SK-N-MC (cell line): Measurements from ENCODE around the gene COQ5.
"Not testable (repeated sequence)": the region's sequence is repeated elsewhere in the genome, so short reads cannot be mapped to it uniquely, and the experiment has no call there.

ENCODE experiments used
- DNase-seq: peaks from one replicate; pipeline ENCODE4 v3.0.0-alpha.2; 2011; ENCODE audit warnings: low read depth, low spot score
- H3K27ac ChIP-seq: fragments of 200-600 bp; sonication (generic); 2 replicates; pipeline ENCODE4 v1.5.1; 2016; ENCODE audit warnings: mixed run types
- H3K36me3 ChIP-seq: fragments of 200-600 bp; sonication (generic); 2 replicates; pipeline ENCODE4 v1.6.1; 2017; ENCODE audit warnings: antibody characterized with exemption, low read length, mixed read lengths; ENCODE audit not compliant: insufficient read depth
- H3K4me3 ChIP-seq: fragments of 200-600 bp; sonication (generic); 2 replicates; pipeline ENCODE4 v1.5.1; 2016
- H3K9ac ChIP-seq: fragments of 200-600 bp; sonication (generic); 2 replicates; pipeline ENCODE4 v1.8.0; 2017; ENCODE audit warnings: mixed run types, mixed read lengths; ENCODE audit not compliant: insufficient read length
- H3K9me3 ChIP-seq: fragments of 200-600 bp; sonication (generic); 2 replicates; pipeline ENCODE4 v1.6.1; 2017; ENCODE audit warnings: low read depth, mild to moderate bottlenecking, antibody characterized with exemption, low read length, moderate library complexity, mixed read lengths
- EZH2 ChIP-seq: fragments of 200-600 bp; sonication (generic); IDR thresholded peaks from one replicate; pipeline ENCODE4 v1.6.1; 2017; ENCODE audit warnings: antibody characterized with exemption
- FOXP2 ChIP-seq: optimal IDR thresholded peaks from 2 replicates; pipeline ENCODE3; 2011; ENCODE audit warnings: mild to moderate bottlenecking, moderate library complexity; ENCODE audit not compliant: insufficient read depth; ENCODE audit errors: extremely low read length, control extremely low read depth
- POLR2AphosphoS5 ChIP-seq: IDR thresholded peaks from 2 replicates; pipeline ENCODE4 v1.6.1; 2012; ENCODE audit warnings: mild to moderate bottlenecking, low read depth, low read length, borderline replicate concordance

Gene COQ5

DNA sequence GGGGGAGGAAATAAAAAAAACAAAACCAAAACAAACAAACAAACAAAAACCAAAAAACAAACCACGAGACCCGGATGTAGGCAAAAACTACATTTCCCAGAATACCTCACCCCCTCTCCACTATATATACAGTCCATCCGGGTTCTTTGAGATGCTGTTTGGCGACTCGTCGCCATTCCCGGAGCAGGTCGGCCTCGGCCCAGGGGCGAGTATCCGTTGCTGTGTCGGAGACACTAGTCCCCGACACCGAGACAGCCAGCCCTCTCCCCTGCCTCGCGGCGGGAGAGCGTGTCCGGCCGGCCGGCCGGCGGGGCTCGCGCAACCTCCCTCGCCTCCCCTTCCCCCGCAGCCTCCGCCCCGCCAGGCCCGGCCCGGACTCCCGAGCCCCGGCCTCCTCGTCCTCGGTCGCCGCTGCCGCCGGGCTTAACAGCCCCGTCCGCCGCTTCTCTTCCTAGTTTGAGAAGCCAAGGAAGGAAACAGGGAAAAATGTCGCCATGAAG, 5.3 kb upstream of the COQ5 start, which contains the start of gene RNF10:
RNF10 (plus strand) TSS at position 154 of the 500 bp plus-strand sequence. CDS start 456 bp downstream, outside the sequence.
- Histone ChIP-seq H3K9ac (peak within 1 kb of the TSS; percentile 91), H3K4me3 (peak within 1 kb of the TSS; percentile 78), H3K27ac (peak within 1 kb of the TSS; percentile 45; the same call in 1 of the 2 replicates), H3K9me3 (no peaks in the 10 kb centered on the region), H3K36me3 (peaks cover 30% of the 10 kb centered on the region)
- peak; percentile 84 for DNase-seq
- TF ChIP-seq FOXP2 (peak; percentile 94), POLR2AphosphoS5 (peak; percentile 96), EZH2 (no peak)

DNA sequence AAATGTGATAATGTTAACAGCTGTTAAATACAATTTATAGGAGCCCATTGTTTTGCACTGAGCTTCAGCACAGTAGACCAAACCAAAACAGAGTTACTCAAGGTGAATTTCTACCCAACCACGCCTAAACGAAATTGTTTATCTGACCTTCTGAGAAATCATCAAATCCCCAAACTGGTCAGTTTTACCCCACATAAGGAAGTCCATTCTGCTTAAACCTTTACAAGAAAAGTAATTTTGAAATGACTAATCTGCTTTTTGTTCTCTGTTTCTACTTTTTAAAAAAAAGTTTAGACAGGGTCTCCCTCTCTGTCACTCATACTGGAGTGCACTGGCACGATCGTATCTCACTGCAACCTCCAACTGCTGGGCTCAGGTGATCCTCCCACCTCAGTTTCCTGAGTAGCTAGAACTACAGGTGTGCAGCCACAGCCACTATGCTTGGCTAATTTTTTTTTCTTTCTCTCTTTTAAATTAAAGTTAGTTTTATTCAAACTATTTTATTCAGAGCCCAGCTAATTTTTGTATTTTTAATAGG, 3.8 kb upstream of the COQ5 start:
- Histone ChIP-seq H3K27ac (0 out of 2 replicates have a peak overlapping the region, but pooled peaks have one; percentile 23), H3K9ac (no peak overlapping the region), H3K4me3 (no peak overlapping the region), H3K36me3 (peaks cover 18% of the 10 kb centered on the region; the same call in 1 of the 2 replicates), H3K9me3 (no peaks in the 10 kb centered on the region)
- DNase-seq, result no peak
- TF ChIP-seq FOXP2, result no peak
- no peak for TF ChIP-seq EZH2
- no peak for TF ChIP-seq POLR2AphosphoS5

DNA sequence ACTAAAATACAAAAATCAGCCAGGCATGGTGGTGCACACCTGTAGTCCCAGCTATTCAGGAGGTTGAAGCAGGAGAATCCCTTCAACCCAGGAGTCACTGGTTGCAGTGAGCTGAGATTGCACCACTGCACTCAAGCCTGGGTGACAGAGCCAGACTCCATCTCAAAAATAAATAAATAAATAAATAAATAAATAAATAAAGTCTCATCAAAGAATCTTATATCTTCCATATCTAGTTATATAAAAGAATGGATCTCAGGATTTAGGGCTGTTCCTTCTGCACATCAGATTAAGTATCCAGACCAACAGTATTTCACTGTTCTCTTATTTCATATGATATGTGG, 1.4 kb upstream of the COQ5 start:
- not testable (repeated sequence) for DNase-seq, H3K27ac ChIP-seq, H3K9ac ChIP-seq, H3K9me3 ChIP-seq, H3K4me3 ChIP-seq, H3K36me3 ChIP-seq

DNA sequence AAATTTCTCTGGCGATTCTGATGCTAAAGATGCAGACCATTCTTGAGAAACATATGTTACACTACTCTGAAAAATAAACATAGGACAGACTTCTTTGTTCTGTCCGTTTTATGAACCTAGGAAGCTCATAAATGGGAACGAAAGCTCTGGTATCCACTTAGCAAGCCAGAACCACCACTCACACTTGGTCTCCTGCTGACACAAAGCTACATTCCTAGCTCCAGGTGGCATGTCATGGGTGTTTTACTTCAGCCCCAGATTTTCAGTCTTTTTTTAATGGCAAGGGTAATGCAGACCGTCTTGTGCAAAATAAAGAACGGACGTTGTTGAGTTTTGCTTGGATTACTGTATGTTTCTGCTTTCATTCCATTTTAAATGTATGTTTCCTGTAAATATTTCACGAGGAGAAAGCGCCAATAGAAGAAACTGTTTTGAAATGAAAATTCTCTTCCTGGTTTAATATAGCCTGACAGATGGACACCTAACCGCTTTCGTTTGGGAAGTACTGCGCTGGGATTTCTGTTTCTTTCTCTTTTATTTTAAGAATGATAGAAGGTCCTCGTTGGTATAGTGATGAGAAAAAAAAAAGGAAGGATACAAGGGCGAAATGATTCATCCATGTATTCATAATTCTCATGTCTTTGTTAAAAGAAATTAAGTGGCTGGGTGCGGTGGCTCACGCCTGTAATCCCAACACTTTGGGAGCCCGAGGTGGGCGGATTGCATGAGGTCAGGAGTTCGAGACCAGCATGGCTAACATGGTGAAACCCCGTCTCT, 871 bp upstream of the COQ5 start:
- no peaks in the 10 kb centered on the region for H3K36me3 ChIP-seq
- H3K27ac ChIP-seq, result peak overlapping the region; percentile 91
- peak overlapping the region; percentile 99 for H3K4me3 ChIP-seq
- no peak for DNase-seq
- no peak for TF ChIP-seq FOXP2
- TF ChIP-seq EZH2, result no peak
- no peak for TF ChIP-seq POLR2AphosphoS5
- peak overlapping the region; percentile 97 for H3K9ac ChIP-seq
- H3K9me3 ChIP-seq, result no peaks in the 10 kb centered on the region

DNA sequence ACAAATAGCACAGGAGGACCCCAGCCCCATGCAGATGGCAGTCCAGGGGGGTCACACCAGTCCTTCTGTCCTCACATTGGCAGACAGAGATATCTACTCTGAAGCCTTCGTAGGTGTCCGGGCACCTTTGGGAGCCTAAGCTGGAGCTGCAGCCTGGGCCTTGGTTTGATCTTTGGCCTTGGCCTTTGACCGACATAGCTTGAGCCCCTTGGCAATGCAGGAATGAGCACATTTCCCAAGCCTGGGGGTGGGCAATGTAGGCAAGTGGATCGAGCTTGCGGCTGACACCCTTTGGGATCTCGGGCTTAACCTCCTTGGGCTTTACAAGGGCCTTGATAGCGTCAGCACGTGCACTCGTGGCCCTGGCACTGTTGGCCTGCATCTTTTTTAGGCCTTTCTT, 6.4 kb downstream of the COQ5 start:
- Histone ChIP-seq H3K36me3 (peaks cover 2% of the 10 kb centered on the region; the same call in 1 of the 2 replicates), H3K9me3 (no peaks in the 10 kb centered on the region), H3K27ac (no peak overlapping the region), H3K9ac (no peak overlapping the region), H3K4me3 (no peak overlapping the region)
- DNase-seq, result no peak
- TF ChIP-seq EZH2 (no peak), POLR2AphosphoS5 (no peak), FOXP2 (no peak)

DNA sequence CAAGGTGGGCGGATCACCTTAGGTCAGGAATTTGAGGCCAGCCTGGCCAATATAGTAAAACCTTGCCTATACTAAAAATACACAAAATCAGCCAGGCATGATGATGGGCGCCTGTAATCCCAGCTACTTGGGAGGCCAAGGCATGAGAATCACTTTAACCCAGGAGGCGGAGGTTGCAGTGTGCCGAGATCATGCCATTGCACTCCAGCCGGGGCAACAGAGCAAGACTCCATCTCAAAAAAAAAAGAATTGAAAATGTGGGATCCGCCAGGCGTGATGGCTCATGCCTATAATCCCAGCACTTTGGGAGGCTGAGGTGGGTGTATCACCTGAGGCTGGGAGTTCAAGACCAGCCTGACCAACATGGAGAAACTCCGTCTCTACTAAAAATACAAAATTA, 9.6 kb downstream of the COQ5 start:
- H3K36me3 ChIP-seq, result peaks cover 13% of the 10 kb centered on the region
- not testable (repeated sequence) for H3K9ac ChIP-seq, H3K27ac ChIP-seq, DNase-seq, H3K9me3 ChIP-seq, H3K4me3 ChIP-seq

DNA sequence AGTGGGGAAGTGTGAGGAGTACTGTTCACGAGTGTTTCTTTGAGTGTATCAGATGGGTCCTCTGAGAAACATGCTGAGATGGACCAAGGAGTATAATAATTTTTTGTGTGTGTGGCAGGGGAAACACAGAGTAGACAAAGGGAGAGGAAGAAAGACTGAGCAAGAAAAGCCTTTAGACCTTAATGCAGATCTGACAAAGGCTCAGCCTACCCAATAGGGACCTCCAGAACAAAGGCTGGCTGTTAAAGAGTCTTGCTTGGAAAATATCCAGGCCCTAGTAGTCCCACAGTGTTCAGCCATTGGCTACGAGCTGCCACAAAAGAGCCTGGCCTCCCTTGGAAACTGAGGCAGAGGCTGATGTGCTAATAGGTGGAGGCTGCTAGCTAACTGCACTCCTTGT, 13.5 kb downstream of the COQ5 start:
- H3K9me3 ChIP-seq, result no peaks in the 10 kb centered on the region
- H3K27ac ChIP-seq, result no peak overlapping the region
- no peak overlapping the region for H3K9ac ChIP-seq
- TF ChIP-seq POLR2AphosphoS5 (no peak), EZH2 (no peak), FOXP2 (no peak)
- no peak for DNase-seq
- H3K36me3 ChIP-seq, result peaks cover 18% of the 10 kb centered on the region; the same call in 1 of the 2 replicates
- no peak overlapping the region for H3K4me3 ChIP-seq

DNA sequence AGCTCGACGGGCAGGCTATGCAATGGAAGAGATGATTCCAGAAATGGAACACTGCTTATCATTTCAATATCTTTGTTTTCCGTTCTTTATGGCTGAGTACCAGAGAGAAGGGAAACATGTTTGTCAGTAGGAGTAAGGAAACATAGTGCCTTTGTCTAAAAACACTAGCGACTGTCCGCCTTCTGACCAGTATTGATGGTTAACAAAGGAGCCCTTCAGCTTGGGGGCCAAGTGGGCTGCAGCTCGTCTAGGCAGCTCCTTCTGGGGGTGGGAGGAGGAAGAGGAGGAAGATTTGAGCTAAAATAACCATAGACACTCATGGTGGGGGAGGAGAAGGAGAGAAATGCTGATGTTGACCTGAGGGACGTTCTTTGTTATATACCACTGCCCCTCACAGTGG, 15.0 kb downstream of the COQ5 start:
- H3K9ac ChIP-seq, result no peak overlapping the region
- TF ChIP-seq EZH2, result no peak
- no peak for TF ChIP-seq POLR2AphosphoS5
- no peak for TF ChIP-seq FOXP2
- peaks cover 31% of the 10 kb centered on the region for H3K36me3 ChIP-seq
- H3K9me3 ChIP-seq, result no peaks in the 10 kb centered on the region
- DNase-seq, result no peak
- no peak overlapping the region for H3K27ac ChIP-seq
- H3K4me3 ChIP-seq, result no peak overlapping the region

DNA sequence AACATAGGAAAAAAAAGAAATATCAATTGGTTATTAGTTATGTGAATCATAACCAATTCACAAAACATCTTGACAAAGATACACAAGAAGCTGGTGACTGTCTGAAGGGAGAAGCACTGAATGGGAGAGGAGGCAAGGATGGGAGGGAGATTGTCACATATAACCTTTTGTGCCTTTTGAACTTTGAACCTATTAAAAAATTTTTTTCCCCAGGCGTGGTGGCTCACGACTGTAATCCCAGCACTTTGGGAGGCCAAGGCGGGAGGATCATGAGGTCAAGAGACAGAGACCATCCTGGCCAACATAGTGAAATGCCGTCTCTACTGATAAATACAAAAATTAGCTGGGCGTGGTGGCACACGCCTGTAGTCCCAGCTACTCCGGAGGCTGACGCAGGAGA, 20.4 kb downstream of the COQ5 start:
- TF ChIP-seq EZH2, result no peak
- TF ChIP-seq FOXP2, result no peak
- no peak for TF ChIP-seq POLR2AphosphoS5
- Histone ChIP-seq H3K36me3 (peaks cover 37% of the 10 kb centered on the region), H3K9ac (no peak overlapping the region), H3K27ac (no peak overlapping the region), H3K9me3 (no peaks in the 10 kb centered on the region), H3K4me3 (no peak overlapping the region)
- DNase-seq, result no peak
